Measurements from ENCODE around the gene MED12L.

DNA sequence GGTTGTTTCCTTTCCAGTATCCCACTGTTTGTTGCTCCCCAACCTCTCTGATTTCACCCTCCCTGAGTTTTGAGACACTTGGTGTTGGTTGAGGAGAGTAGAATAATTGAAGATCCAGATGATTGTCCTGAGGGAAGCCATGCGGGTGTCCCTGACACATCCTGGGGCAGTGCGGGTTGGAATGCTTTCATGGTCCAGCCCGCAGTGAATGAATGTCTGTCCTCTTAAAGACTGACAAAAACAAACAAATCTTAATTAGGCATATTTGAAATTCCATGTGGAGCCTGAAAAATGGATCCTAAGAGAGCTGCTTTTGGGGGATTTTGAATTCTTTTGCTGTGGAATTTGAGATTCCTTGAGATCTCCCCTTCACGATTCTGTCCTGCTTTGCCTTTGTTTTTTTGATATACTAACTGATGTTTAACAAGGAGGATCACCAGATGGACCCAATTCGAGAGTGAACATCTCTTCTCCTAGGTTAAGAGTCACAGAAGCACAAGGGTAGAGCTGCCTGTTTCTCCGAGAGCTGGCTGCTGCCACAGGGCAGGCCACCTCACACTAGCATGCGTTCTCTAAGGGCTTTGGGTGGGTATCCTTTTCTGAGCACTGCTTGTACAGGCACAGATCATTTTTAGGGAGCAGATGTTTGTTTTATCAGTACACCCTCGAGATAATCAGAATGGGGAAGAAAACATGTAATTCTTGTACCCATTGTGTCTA, 70.1 kb downstream of the MED12L start:
- TF ChIP-seq, protein P1, sequence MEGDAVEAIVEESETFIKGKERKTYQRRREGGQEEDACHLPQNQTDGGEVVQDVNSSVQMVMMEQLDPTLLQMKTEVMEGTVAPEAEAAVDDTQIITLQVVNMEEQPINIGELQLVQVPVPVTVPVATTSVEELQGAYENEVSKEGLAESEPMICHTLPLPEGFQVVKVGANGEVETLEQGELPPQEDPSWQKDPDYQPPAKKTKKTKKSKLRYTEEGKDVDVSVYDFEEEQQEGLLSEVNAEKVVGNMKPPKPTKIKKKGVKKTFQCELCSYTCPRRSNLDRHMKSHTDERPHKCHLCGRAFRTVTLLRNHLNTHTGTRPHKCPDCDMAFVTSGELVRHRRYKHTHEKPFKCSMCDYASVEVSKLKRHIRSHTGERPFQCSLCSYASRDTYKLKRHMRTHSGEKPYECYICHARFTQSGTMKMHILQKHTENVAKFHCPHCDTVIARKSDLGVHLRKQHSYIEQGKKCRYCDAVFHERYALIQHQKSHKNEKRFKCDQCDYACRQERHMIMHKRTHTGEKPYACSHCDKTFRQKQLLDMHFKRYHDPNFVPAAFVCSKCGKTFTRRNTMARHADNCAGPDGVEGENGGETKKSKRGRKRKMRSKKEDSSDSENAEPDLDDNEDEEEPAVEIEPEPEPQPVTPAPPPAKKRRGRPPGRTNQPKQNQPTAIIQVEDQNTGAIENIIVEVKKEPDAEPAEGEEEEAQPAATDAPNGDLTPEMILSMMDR (IDR thresholded peaks at IDR 0.05; ENCODE audit: low read length): no peak
- no peak for TF ChIP-seq EZH2 (optimal IDR thresholded peaks at IDR 0.05; ENCODE audit: low read depth, low read length)
